22Rv1 (cell line): Measurements from ENCODE around the gene CEP76.

Experiments used
- ZFX ChIP-seq: fragments of 450-650 bp; IDR thresholded peaks from 2 replicates; pipeline ENCODE4 v1.6.1; 2017; ENCODE audit warnings: antibody characterized with exemption, borderline replicate concordance
- TF ChIP-seq, protein P1 (sequence below): fragments of 450-650 bp; IDR thresholded peaks from 2 replicates; pipeline ENCODE4 v1.5.1; 2017; ENCODE audit warnings: mild to moderate bottlenecking

DNA sequence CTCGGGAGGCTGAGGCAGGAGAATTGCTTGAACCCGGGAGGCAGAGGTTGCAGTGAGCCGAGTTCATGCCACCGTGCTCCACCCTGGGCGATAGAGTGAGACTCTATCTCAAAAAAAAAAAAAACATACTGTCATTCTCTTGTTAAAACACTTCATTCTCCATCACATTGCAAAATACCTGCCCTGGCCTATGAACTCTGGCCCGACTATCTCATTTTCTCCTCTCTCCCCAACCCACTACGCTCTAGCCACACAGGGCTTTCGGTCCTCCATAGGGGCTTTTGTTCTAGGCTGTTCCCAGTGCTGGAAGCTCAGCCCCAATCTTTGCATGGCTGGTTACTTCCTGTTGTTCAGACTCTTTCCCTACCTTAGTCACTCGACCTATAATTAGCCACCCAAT is 10.3 kb downstream of the CEP76 start:
- TF ChIP-seq, protein P1, sequence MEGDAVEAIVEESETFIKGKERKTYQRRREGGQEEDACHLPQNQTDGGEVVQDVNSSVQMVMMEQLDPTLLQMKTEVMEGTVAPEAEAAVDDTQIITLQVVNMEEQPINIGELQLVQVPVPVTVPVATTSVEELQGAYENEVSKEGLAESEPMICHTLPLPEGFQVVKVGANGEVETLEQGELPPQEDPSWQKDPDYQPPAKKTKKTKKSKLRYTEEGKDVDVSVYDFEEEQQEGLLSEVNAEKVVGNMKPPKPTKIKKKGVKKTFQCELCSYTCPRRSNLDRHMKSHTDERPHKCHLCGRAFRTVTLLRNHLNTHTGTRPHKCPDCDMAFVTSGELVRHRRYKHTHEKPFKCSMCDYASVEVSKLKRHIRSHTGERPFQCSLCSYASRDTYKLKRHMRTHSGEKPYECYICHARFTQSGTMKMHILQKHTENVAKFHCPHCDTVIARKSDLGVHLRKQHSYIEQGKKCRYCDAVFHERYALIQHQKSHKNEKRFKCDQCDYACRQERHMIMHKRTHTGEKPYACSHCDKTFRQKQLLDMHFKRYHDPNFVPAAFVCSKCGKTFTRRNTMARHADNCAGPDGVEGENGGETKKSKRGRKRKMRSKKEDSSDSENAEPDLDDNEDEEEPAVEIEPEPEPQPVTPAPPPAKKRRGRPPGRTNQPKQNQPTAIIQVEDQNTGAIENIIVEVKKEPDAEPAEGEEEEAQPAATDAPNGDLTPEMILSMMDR, result no peak
- TF ChIP-seq ZFX, result no peak
